Measurements from ENCODE around the gene WHRN.

The WHRN gene

DNA sequence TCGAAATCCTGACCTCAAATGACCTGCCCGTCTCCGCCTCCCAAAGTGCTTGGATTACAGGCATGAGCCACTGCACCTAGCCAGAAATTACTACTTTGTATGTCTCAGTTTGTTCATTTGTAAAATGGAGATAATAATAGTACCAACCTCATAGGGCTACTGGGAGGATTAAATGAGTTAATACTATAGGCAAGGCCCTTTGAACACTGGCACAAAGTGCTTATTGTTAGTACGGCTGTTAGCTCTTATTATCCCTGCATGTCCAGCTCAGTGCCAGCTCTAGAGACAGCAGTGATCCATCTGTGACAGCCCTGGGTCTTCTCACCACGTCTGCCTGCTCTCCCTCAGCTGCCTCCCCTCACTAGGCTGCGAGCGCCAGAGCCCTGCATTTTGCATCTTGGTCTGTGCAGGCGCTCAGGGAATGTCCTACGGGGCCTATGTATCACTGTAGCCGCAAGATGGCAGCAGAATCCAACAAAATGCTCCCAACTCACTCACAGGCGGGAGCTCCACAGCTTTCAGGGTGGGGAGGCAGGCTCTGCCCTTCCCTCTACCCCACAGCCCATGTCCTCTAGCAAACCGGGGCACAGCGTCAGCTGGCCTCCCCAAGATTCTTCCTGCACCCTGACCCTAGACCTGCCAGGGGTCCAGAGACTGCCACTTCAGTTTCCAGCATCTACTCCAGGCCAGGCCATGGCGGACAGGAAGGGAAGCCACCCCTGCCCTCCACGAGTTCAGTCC is 99.8 kb downstream of the WHRN start:
- in situ Hi-C loops (cut with MboI; ENCODE audit: low sequenced_read_pairs) = no loop called here

GRCh38 chr9:114404531-114404930 is 100.7 kb downstream of the WHRN start:
- in situ Hi-C loops (cut with MboI; ENCODE audit: low sequenced_read_pairs) = no loop called here

GRCh38 chr9:114403153-114403756 is 102.0 kb downstream of the WHRN start:
- in situ Hi-C loops (cut with MboI; ENCODE audit: low sequenced_read_pairs) = no loop called here

DNA sequence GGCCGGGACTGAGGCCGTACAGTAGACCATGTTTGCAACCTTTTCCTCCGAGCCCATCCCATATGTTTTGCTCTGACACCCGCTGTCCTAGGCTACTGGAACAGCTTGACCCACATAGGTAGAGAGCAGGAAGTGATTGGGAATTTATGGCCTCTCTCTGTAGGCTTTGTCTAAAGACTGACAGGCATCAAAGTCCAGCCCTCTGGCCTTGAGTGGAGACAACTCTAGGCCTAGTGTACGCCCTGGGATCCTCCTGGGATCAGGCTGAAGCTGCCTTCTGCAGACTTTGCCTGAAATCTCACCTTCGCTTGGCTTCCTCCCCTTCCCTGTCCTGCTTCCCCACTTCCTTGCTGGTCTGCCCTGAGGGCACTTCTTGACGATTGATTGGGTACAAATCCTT is 103.9 kb downstream of the WHRN start:
- in situ Hi-C loops (cut with MboI; ENCODE audit: low sequenced_read_pairs) = no loop called here

- in situ Hi-C loops (cut with MboI; ENCODE audit: low sequenced_read_pairs) = no loop called here
Observed at GRCh38 chr9:114400772-114401171, 104.5 kb downstream of the WHRN start.

GRCh38 chr9:114400219-114400618 is 105.1 kb downstream of the WHRN start:
- in situ Hi-C loops (cut with MboI; ENCODE audit: low sequenced_read_pairs) = no loop called here

DNA sequence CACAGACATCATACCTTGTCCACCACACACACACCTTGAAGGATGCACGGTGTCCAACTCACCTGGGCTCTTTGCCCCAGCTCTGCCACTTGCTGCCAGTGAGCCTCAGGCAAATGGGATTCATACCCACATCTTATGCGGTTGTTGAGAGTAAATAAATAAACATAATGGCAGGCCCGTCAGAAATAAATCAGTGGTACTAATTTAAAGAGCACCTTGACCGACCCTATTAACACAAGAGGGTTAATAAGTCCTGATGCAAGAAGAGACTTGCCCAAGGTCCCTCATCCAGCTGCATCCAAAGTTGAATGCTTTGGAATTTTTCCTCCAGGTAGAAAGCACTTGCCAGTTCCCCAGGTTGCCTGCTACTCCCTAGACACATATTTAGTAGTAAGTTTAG is 105.9 kb downstream of the WHRN start:
- in situ Hi-C loops (cut with MboI; ENCODE audit: low sequenced_read_pairs) = no loop called here

GRCh38 chr9:114397848-114398605 is 107.2 kb downstream of the WHRN start:
- in situ Hi-C loops (cut with MboI; ENCODE audit: low sequenced_read_pairs) = no loop called here

- in situ Hi-C loops (cut with MboI; ENCODE audit: low sequenced_read_pairs) = no loop called here
Observed at GRCh38 chr9:114397219-114397847, 107.9 kb downstream of the WHRN start.

- in situ Hi-C loops (cut with MboI; ENCODE audit: low sequenced_read_pairs) = no loop called here
Observed at GRCh38 chr9:114396558-114397218, 108.6 kb downstream of the WHRN start.

DNA sequence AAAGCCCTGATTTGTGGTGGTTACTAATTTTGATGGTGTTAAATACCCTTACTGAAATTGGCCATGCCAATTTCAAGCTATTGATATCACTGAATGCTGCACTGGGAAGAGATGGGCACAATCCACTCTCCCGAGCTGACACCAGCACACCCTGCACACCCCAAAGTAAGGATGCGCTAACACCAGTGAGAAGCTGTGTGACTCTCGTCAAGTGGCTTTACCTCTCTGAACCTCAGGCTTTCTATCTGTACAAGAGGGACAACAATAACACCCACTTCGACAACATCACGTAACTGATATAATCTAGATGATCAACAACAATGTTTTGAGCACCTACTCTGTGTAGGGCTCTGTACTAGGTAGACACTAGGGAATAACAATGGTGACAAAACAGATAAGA is 109.5 kb downstream of the WHRN start:
- in situ Hi-C loops (cut with MboI; ENCODE audit: low sequenced_read_pairs) = no loop called here

GRCh38 chr9:114395334-114395617 is 110.0 kb downstream of the WHRN start:
- in situ Hi-C loops (cut with MboI; ENCODE audit: low sequenced_read_pairs) = no loop called here

- in situ Hi-C loops (cut with MboI; ENCODE audit: low sequenced_read_pairs) = no loop called here
Observed at GRCh38 chr9:114394523-114395333, 110.5 kb downstream of the WHRN start.

DNA sequence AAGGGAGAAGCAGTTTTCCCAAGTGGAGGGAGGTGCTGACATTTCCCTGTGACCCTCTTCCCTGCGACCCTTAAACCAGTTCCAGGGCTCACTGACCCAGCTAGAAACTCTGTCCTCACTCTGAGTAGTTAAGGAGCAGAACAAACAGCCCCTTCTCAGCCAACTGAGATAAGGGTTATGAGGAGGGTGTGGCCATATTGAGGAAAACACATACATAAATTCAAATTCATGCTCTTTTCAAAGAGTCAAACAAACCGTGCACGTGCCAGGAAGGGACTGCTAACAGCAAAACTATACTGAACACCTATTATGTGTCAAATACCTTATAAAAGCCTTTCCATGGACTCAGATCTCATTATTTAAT is 112.5 kb downstream of the WHRN start:
- in situ Hi-C loops (cut with MboI; ENCODE audit: low sequenced_read_pairs) = no loop called here

DNA sequence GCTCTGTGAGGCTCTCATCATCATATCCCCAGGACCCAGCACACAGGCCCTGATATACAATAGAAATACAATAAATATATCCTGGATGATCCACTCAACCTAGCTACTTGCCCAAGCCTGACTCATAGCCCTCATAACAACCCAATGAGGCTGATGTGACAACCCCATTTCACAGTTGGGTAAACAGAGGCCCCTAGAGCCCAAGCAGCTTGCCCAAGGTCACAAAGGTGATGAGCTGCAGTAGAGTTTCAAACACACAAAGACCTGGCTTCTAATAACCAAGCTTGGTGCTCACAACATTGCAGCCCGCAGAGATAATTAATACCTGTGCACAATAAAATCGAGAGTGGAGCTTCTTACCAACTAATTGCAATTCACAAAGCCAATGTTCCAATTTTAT is 114.3 kb downstream of the WHRN start:
- in situ Hi-C loops (cut with MboI; ENCODE audit: low sequenced_read_pairs) = no loop called here

GRCh38 chr9:114389612-114390368 is 115.5 kb downstream of the WHRN start:
- in situ Hi-C loops (cut with MboI; ENCODE audit: low sequenced_read_pairs) = no loop called here

DNA sequence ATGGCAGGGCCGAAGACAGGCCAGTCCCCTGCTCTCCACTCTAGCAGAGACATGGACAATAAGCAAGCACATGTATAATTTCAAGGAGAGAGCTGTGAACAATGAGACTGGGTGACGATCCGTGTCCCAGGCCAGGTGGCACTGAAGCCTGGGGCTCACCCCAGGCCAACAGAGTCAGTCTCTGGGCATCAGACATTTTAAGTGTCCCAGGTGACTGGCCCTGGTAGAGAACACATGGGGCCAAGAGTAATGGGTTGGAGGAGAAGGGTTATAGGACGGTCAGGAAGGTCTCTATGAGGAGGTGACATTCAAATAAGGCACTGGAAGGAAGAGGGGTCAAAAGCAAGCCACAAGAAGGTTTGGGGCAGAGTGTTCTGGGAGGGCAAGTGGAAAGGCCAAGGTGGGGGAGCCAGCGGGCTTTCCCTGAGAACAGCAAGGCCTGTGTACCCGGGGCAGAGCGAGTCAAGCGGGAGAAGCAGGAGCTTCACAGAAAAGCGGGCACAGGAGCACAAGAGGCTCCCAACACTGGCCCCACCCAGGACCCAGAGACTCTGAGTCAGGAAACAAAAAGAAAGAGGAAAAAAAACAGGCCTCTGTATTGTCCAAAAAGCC is 116.4 kb downstream of the WHRN start:
- in situ Hi-C loops (cut with MboI; ENCODE audit: low sequenced_read_pairs) = no loop called here

DNA sequence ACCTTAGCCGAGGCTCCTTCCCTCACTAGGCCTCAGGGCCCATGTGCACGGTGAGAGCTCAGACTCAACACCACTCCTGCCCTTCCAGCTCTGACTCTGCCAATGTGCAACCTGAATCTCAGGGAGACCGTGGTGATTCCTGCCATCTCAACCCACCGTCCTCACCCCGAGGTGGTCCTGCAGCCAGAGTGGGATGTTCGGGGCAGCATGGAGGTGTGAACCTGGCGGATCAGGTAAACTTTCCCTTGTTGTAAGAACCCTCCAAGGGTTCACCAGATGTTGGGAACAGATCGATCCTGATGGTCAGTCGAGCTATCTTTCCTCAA is 117.0 kb downstream of the WHRN start:
- in situ Hi-C loops (cut with MboI; ENCODE audit: low sequenced_read_pairs) = no loop called here

GRCh38 chr9:114387680-114388356 is 117.5 kb downstream of the WHRN start, which contains the start of gene AKNA:
Gene AKNA (minus strand): TSS chr9:114387982. CDS start chr9:114381333, 6,649 bp downstream.
- in situ Hi-C loops (cut with MboI; ENCODE audit: low sequenced_read_pairs) = no loop called here

Data from hTERT RPE-1 (cell line).